Fibroblast of peridontal ligament (primary cell): ENCODE data around the gene KCNQ4.

Experiments
- DNase-seq: peaks from one replicate; pipeline ENCODE4 v3.0.0-alpha.2; 2010; ENCODE audit errors: extremely low read depth

Gene KCNQ4

GRCh38 chr1:40858856-40859416 is 75.3 kb downstream of the KCNQ4 start:
- no peak for DNase-seq

- DNase-seq: no peak
These were observed 77.2 kb downstream of the KCNQ4 start for GRCh38 chr1:40860706-40861223.

- DNase-seq: peak; percentile 24
These were observed 77.8 kb downstream of the KCNQ4 start for GRCh38 chr1:40861224-40862003.

- peak; percentile 78 for DNase-seq
These were observed 78.6 kb downstream of the KCNQ4 start, which contains the start of gene CITED4 for GRCh38 chr1:40862008-40862863. TSS of gene CITED4 (minus strand) at chr1:40862363. CDS start at chr1:40862127, 236 bp downstream.

GRCh38 chr1:40868051-40868723 is 84.6 kb downstream of the KCNQ4 start:
- DNase-seq: peak; percentile 49

- DNase-seq: no peak
These were observed 86.6 kb downstream of the KCNQ4 start for GRCh38 chr1:40870135-40870728.

- DNase-seq: no peak
These were observed 88.7 kb downstream of the KCNQ4 start for GRCh38 chr1:40872276-40872675.

- no peak for DNase-seq
These were observed 90.4 kb downstream of the KCNQ4 start for GRCh38 chr1:40873863-40874472.

GRCh38 chr1:40876436-40876761 is 92.8 kb downstream of the KCNQ4 start:
- no peak for DNase-seq

- DNase-seq: no peak
These were observed 93.3 kb downstream of the KCNQ4 start for GRCh38 chr1:40876891-40877290.

GRCh38 chr1:40877698-40878097 is 94.1 kb downstream of the KCNQ4 start:
- DNase-seq: peak; percentile 87

- no peak for DNase-seq
These were observed 95.3 kb downstream of the KCNQ4 start for GRCh38 chr1:40878906-40879305.

GRCh38 chr1:40879482-40880175 is 96.0 kb downstream of the KCNQ4 start:
- no peak for DNase-seq

GRCh38 chr1:40880813-40881549 is 97.4 kb downstream of the KCNQ4 start:
- no peak for DNase-seq

- DNase-seq: no peak
These were observed 100.6 kb downstream of the KCNQ4 start for GRCh38 chr1:40884055-40884795.

GRCh38 chr1:40886318-40887011 is 102.9 kb downstream of the KCNQ4 start:
- DNase-seq: no peak

GRCh38 chr1:40887012-40887378 is 103.4 kb downstream of the KCNQ4 start:
- no peak for DNase-seq

GRCh38 chr1:40887652-40888051 is 104.1 kb downstream of the KCNQ4 start:
- no peak for DNase-seq
